GM06990 (cell line): ENCODE measurements around the gene SSBP3.

Source experiments
- DNase-seq: peaks from one replicate; pipeline ENCODE4 v3.0.0-alpha.2; 2011; ENCODE audit not compliant: insufficient read length; ENCODE audit errors: extremely low read depth
- H3K27me3 ChIP-seq: replicated peaks from 2 replicates; pipeline ENCODE4 v1.6.0; 2011; ENCODE audit warnings: low read length; ENCODE audit not compliant: control insufficient read depth, insufficient read depth
- H3K36me3 ChIP-seq: 2 replicates; pipeline ENCODE4 v1.5.1; 2011; ENCODE audit warnings: low read length; ENCODE audit not compliant: control insufficient read depth, insufficient read depth
- H3K4me3 ChIP-seq: replicated peaks from 2 replicates; pipeline ENCODE4 v1.5.1; 2011; ENCODE audit warnings: low read depth, mild to moderate bottlenecking, control low read depth, low read length
- CTCF ChIP-seq: IDR thresholded peaks from 2 replicates; pipeline ENCODE4 v1.5.1; 2011; ENCODE audit warnings: low read length, control low read depth, mild to moderate bottlenecking, inconsistent platforms; ENCODE audit not compliant: insufficient read depth, poor library complexity, severe bottlenecking

SSBP3 gene

GRCh38 chr1:54396261-54396933, 9.8 kb downstream of the SSBP3 start:
- no peak for TF ChIP-seq CTCF
- peaks cover 20% of the 10 kb centered on the region for H3K36me3 ChIP-seq
- H3K27me3 ChIP-seq: no peaks in the 10 kb centered on the region
- no peak overlapping the region for H3K4me3 ChIP-seq
- DNase-seq: no peak

- peaks cover 19% of the 10 kb centered on the region for H3K36me3 ChIP-seq
- H3K4me3 ChIP-seq: no peak overlapping the region
- no peak for DNase-seq
Observed at GRCh38 chr1:54395281-54395934, 10.8 kb downstream of the SSBP3 start.

GRCh38 chr1:54394104-54394503, 12.1 kb downstream of the SSBP3 start:
- peaks cover 15% of the 10 kb centered on the region for H3K36me3 ChIP-seq
- DNase-seq: no peak

More at GRCh38 chr1:54395281-54395934, 10.8 kb downstream of the SSBP3 start:
- H3K27me3 ChIP-seq: no peaks in the 10 kb centered on the region
- no peak for TF ChIP-seq CTCF

GRCh38 chr1:54392401-54392800, 13.8 kb downstream of the SSBP3 start:
- peaks cover 11% of the 10 kb centered on the region for H3K36me3 ChIP-seq
- no peak overlapping the region for H3K4me3 ChIP-seq
- TF ChIP-seq CTCF: no peak
- no peak for DNase-seq
- no peaks in the 10 kb centered on the region for H3K27me3 ChIP-seq

More at GRCh38 chr1:54394104-54394503, 12.1 kb downstream of the SSBP3 start:
- H3K27me3 ChIP-seq: no peaks in the 10 kb centered on the region
- TF ChIP-seq CTCF: no peak
- no peak overlapping the region for H3K4me3 ChIP-seq

- Histone ChIP-seq H3K4me3 (no peak overlapping the region), H3K27me3 (no peaks in the 10 kb centered on the region), H3K36me3 (peaks cover 11% of the 10 kb centered on the region)
- no peak for TF ChIP-seq CTCF
- DNase-seq: no peak
Observed at GRCh38 chr1:54391450-54392209, 14.6 kb downstream of the SSBP3 start.
